Mesenchymal stem cell (in vitro differentiated cells and primary cell): ENCODE data around the gene SLC25A19.
A peak's percentile ranks its signal among the peaks of the same experiment; 100 is the strongest.

Source experiments
- DNase-seq: peaks from one replicate; pipeline ENCODE4 v3.0.0-alpha.2; 2013
- H2AFZ ChIP-seq: one replicate; pipeline ENCODE4 v1.6.1; 2013; ENCODE audit warnings: low read depth, mild to moderate bottlenecking, control low read depth, inconsistent platforms, low read length, moderate library complexity
- H2AK5ac ChIP-seq: 2 replicates; pipeline ENCODE4 v1.6.1; 2013; ENCODE audit warnings: low read length, moderate library complexity, mild to moderate bottlenecking, inconsistent platforms; ENCODE audit not compliant: severe bottlenecking
- H2BK120ac ChIP-seq: one replicate; pipeline ENCODE4 v1.6.1; 2013; ENCODE audit warnings: low read depth, mild to moderate bottlenecking, inconsistent platforms, low read length, moderate library complexity
- H2BK12ac ChIP-seq, 2 experiments: one replicate each; pipeline ENCODE4 v1.6.1; 2013; ENCODE audit warnings: inconsistent platforms in 2 of 2, low read length in 2 of 2, mild to moderate bottlenecking in 2 of 2, moderate library complexity in 2 of 2, control low read depth in 1 of 2
- H2BK15ac ChIP-seq: one replicate; pipeline ENCODE4 v1.6.1; 2013; ENCODE audit warnings: mild to moderate bottlenecking, low read depth, inconsistent platforms; ENCODE audit not compliant: poor library complexity, severe bottlenecking
- H2BK5ac ChIP-seq: 2 replicates; pipeline ENCODE4 v1.6.1; 2013; ENCODE audit warnings: low read depth, mild to moderate bottlenecking, low read length, control low read depth, inconsistent platforms; ENCODE audit not compliant: poor library complexity, severe bottlenecking
- H3K14ac ChIP-seq, 2 experiments: one replicate each; pipeline ENCODE4 v1.6.1; 2013; ENCODE audit warnings: inconsistent platforms in 2 of 2, low read length in 2 of 2, control low read depth in 1 of 2, mild to moderate bottlenecking in 1 of 2, moderate library complexity in 1 of 2
- H3K18ac ChIP-seq, 2 experiments: one replicate each; pipeline ENCODE4 v1.6.1; 2013; ENCODE audit warnings: inconsistent platforms in 2 of 2, low read length in 2 of 2, control low read depth in 1 of 2, low read depth in 1 of 2, mild to moderate bottlenecking in 1 of 2
- H3K23ac ChIP-seq, 2 experiments: one replicate each; pipeline ENCODE4 v1.6.1; 2013; ENCODE audit warnings: inconsistent platforms in 2 of 2, low read length in 2 of 2, mild to moderate bottlenecking in 2 of 2, moderate library complexity in 2 of 2, control low read depth in 1 of 2
- H3K27ac ChIP-seq: 2 replicates; pipeline ENCODE4 v1.5.1; 2013; ENCODE audit warnings: mild to moderate bottlenecking, moderate library complexity, low read length, control low read depth, inconsistent platforms; ENCODE audit not compliant: poor library complexity, severe bottlenecking
- H3K27me3 ChIP-seq, 2 experiments: 2 replicates each; pipeline versions ENCODE4 v1.6.1 to v1.7.0; 2013; ENCODE audit warnings: low read length in 2 of 2, mild to moderate bottlenecking in 2 of 2, moderate library complexity in 2 of 2, control low read depth in 1 of 2, inconsistent platforms in 1 of 2; ENCODE audit not compliant: control insufficient read depth in 1 of 2, insufficient read depth in 1 of 2
- H3K36me3 ChIP-seq, 2 experiments: 2 replicates each; pipeline versions ENCODE4 v1.6.1 to v1.7.0; 2013; ENCODE audit warnings: low read length in 2 of 2, control low read depth in 1 of 2, inconsistent platforms in 1 of 2, low read depth in 1 of 2, mild to moderate bottlenecking in 1 of 2; ENCODE audit not compliant: insufficient read depth in 2 of 2, control insufficient read depth in 1 of 2
- H3K4ac ChIP-seq, 2 experiments: one replicate each; pipeline ENCODE4 v1.6.1; 2013; ENCODE audit warnings: inconsistent platforms in 2 of 2, low read length in 2 of 2, mild to moderate bottlenecking in 2 of 2, moderate library complexity in 2 of 2, control low read depth in 1 of 2, low read depth in 1 of 2
- H3K4me1 ChIP-seq: 2 replicates; pipeline ENCODE4 v1.6.1; 2013; ENCODE audit warnings: low read depth, low read length, control low read depth; ENCODE audit not compliant: control insufficient read depth, insufficient read depth
- H3K4me2 ChIP-seq: 2 replicates; pipeline ENCODE4 v1.6.1; 2013; ENCODE audit warnings: low read length, mild to moderate bottlenecking, inconsistent platforms; ENCODE audit not compliant: poor library complexity, severe bottlenecking
- H3K4me3 ChIP-seq, 2 experiments: 2 replicates each; pipeline versions ENCODE4 v1.5.1 to v1.7.0; 2013; ENCODE audit warnings: low read length in 2 of 2, mild to moderate bottlenecking in 2 of 2, control low read depth in 1 of 2, low read depth in 1 of 2; ENCODE audit not compliant: insufficient read depth in 1 of 2
- H3K79me1 ChIP-seq: replicated peaks from 2 replicates; pipeline ENCODE4 v1.6.1; 2013; ENCODE audit warnings: mild to moderate bottlenecking, control low read depth, low read length, inconsistent platforms; ENCODE audit not compliant: poor library complexity, severe bottlenecking
- H3K9ac ChIP-seq: 2 replicates; pipeline ENCODE4 v1.7.0; 2013; ENCODE audit warnings: mild to moderate bottlenecking, low read length, moderate library complexity
- H3K9me3 ChIP-seq: 2 replicates; pipeline ENCODE4 v1.7.0; 2013; ENCODE audit warnings: mild to moderate bottlenecking, low read length; ENCODE audit not compliant: control insufficient read depth
- H4K8ac ChIP-seq: one replicate; pipeline ENCODE4 v1.6.1; 2013; ENCODE audit warnings: inconsistent platforms, mild to moderate bottlenecking, low read length, moderate library complexity
- H4K91ac ChIP-seq: one replicate; pipeline ENCODE4 v1.6.1; 2013; ENCODE audit warnings: mild to moderate bottlenecking, low read length, inconsistent platforms
- WGBS: methylation state at CpG from one replicate; pipeline ENCODE4 v1.1.7; 2013; ENCODE audit warnings: mixed read lengths; 5-methylcytosine and 5-hydroxymethylcytosine counted together

Gene SLC25A19

DNA sequence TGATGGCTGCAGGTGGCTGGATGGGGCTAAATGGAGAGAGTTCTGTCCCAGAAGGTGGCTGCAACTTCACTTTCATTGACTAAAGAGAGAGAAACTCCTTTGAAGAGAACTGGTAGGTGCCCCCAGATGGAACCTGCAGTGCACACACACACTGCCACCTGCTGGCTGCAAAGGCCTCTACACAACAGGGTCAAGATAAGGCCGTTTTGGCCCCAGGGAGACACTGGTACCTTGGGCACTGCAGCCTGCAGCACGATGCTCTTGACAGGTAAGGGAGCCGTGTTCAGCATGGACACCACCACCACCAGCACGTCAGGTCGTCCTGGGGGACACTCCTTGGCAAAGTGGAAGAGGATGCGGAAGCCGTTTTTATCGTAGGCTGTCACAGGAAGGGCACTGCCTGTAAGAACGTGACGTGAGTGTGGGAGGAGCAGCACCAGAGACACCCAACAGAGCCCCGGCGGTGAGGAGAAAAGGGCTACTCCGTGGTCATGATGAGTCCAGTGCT, 50.5 kb downstream of the SLC25A19 start:
- peaks cover 87 to 94% of the 10 kb centered on the region in 2 experiments for H3K36me3 ChIP-seq
- no peak overlapping the region for H3K27ac ChIP-seq
- no peak overlapping the region for H4K91ac ChIP-seq
- no peaks in the 10 kb centered on the region for H3K27me3 ChIP-seq
- no peak overlapping the region for H4K8ac ChIP-seq
- 73% methylated on average over 13 of the region's 13 CpGs for WGBS
- no peak overlapping the region for H2BK12ac ChIP-seq
- H3K9me3 ChIP-seq = no peaks in the 10 kb centered on the region
- H3K4ac ChIP-seq = no peak overlapping the region
- H3K14ac ChIP-seq = no peak overlapping the region
- no peak overlapping the region for H2AFZ ChIP-seq
- no peak overlapping the region for H2BK15ac ChIP-seq
- H3K4me1 ChIP-seq = no peaks in the 10 kb centered on the region
- H3K9ac ChIP-seq = no peak overlapping the region
- peak; percentile 67 for DNase-seq
- no peak overlapping the region for H3K18ac ChIP-seq
- no peak overlapping the region for H2BK5ac ChIP-seq
- no peak overlapping the region for H3K4me2 ChIP-seq
- no peak overlapping the region for H3K23ac ChIP-seq
- H3K4me3 ChIP-seq = no peak overlapping the region
- no peak overlapping the region for H2AK5ac ChIP-seq
- no peak overlapping the region for H2BK120ac ChIP-seq
- H3K79me1 ChIP-seq = peaks cover 12% of the 10 kb centered on the region

GRCh38 chr17:75238020-75238580, 51.1 kb downstream of the SLC25A19 start:
- Histone ChIP-seq H3K18ac (no peak overlapping the region), H3K27ac (no peak overlapping the region), H3K4me1 (no peaks in the 10 kb centered on the region), H3K4me3 (no peak overlapping the region), H3K4me2 (no peak overlapping the region), H3K27me3 (no peaks in the 10 kb centered on the region), H2AK5ac (no peak overlapping the region), H2BK5ac (no peak overlapping the region), H3K4ac (no peak overlapping the region), H3K79me1 (peaks cover 11% of the 10 kb centered on the region), H2BK12ac (no peak overlapping the region), H4K91ac (no peak overlapping the region), H2BK15ac (no peak overlapping the region), H3K9ac (no peak overlapping the region), H3K23ac (no peak overlapping the region), H3K9me3 (no peaks in the 10 kb centered on the region), H2BK120ac (no peak overlapping the region), H3K14ac (no peak overlapping the region), H2AFZ (no peak overlapping the region), H4K8ac (no peak overlapping the region), H3K36me3 (peaks cover 81 to 91% of the 10 kb centered on the region in 2 experiments)
- 94% methylated on average over 11 of the region's 11 CpGs for whole genome bisulfite sequencing
- no peak for DNase-seq

GRCh38 chr17:75237100-75238014, 51.9 kb downstream of the SLC25A19 start:
- Histone ChIP-seq H3K27me3 (no peaks in the 10 kb centered on the region), H3K9ac (no peak overlapping the region), H2BK120ac (no peak overlapping the region)

DNA sequence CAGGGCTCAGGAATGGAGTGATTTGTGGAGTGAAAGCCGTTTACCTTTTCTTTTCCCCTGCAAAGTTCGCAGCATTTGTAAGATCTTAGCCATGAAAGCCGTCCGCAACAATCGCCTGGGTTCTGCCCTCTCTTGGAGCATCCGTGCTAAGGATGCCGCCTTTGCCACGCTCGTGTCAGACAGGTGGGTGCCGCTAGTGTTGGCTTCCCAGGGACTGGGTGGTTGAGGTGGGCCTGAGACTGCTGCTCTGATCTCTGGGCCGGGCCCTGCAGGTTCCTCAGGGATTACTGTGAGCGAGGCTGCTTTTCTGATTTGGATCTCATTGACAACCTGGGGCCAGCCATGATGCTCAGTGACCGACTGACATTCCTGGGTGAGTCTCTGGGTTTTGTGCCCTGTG, 56.4 kb downstream of the SLC25A19 start:
- Histone ChIP-seq H3K36me3 (peaks cover 73 to 82% of the 10 kb centered on the region in 2 experiments), H2AFZ (no peak overlapping the region), H2BK120ac (no peak overlapping the region), H2BK15ac (no peak overlapping the region), H3K23ac (no peak overlapping the region), H4K8ac (no peak overlapping the region), H3K4ac (no peak overlapping the region), H2BK5ac (no peak overlapping the region), H3K9me3 (no peaks in the 10 kb centered on the region), H2BK12ac (no peak overlapping the region), H3K18ac (no peak overlapping the region), H3K4me3 (no peak overlapping the region), H3K4me1 (no peaks in the 10 kb centered on the region), H3K4me2 (no peak overlapping the region), H3K27ac (no peak overlapping the region), H3K9ac (no peak overlapping the region), H3K79me1 (peaks cover 27% of the 10 kb centered on the region), H3K14ac (no peak overlapping the region), H4K91ac (no peak overlapping the region), H3K27me3 (no peaks in the 10 kb centered on the region), H2AK5ac (no peak overlapping the region)
- WGBS = 99% methylated on average over 13 of the region's 13 CpGs
- no peak for DNase-seq

More at GRCh38 chr17:75237100-75238014, 51.9 kb downstream of the SLC25A19 start:
- Histone ChIP-seq H4K91ac (no peak overlapping the region), H2BK15ac (no peak overlapping the region), H2BK12ac (no peak overlapping the region), H3K4ac (no peak overlapping the region), H3K79me1 (peaks cover 15% of the 10 kb centered on the region), H2AK5ac (no peak overlapping the region), H3K4me1 (no peaks in the 10 kb centered on the region), H3K4me2 (no peak overlapping the region), H3K23ac (no peak overlapping the region), H4K8ac (no peak overlapping the region), H3K18ac (no peak overlapping the region), H3K27ac (no peak overlapping the region), H2AFZ (no peak overlapping the region), H3K14ac (no peak overlapping the region), H3K9me3 (no peaks in the 10 kb centered on the region), H2BK5ac (no peak overlapping the region), H3K4me3 (no peak overlapping the region), H3K36me3 (peaks cover 81 to 91% of the 10 kb centered on the region in 2 experiments)
- DNase-seq = no peak
- WGBS = 93% methylated on average over 10 of the region's 12 CpGs
